Activated CD4-positive, alpha-beta memory T cell treated with anti-CD3 and anti-CD28 coated beads for 36 hours (primary cell): ENCODE results near the gene RFX1. TPM values are rescaled to one million over a fixed set of nuclear protein-coding genes. Genes with fewer than 3 reads are reported as not detected.
A peak's percentile ranks its signal among the peaks of the same experiment; 100 is the strongest.

Experiments
- CTCF ChIA-PET: fragments of 350-600 bp; sonication (Branson Sonifier 250); formaldehyde crosslinking; loops from one replicate; lab custom pipeline; 2021; ENCODE audit warnings: antibody characterized with exemption, inconsistent platforms; lab: Charles Lee
- POLR2A ChIA-PET: fragments of 350-600 bp; sonication (Branson Sonifier 250); formaldehyde crosslinking; loops from one replicate; lab custom pipeline; 2021; ENCODE audit warnings: antibody characterized with exemption; lab: Charles Lee
- DNase-seq: peaks from one replicate; pipeline ENCODE4 v3.0.0-alpha.2; 2020
- H3K27ac Mint-ChIP-seq: one replicate; pipeline ENCODE4 v1.8.0; 2021; ENCODE audit warnings: mixed read lengths
- H3K27me3 Mint-ChIP-seq: one replicate; pipeline ENCODE4 v1.8.0; 2021; ENCODE audit warnings: mixed read lengths
- H3K36me3 Mint-ChIP-seq: one replicate; pipeline ENCODE4 v1.8.0; 2021; ENCODE audit warnings: mixed read lengths
- H3K4me1 Mint-ChIP-seq: one replicate; pipeline ENCODE4 v1.8.0; 2021; ENCODE audit warnings: low read depth, mixed read lengths
- H3K4me3 Mint-ChIP-seq: one replicate; pipeline ENCODE4 v1.8.0; 2021; ENCODE audit warnings: mild to moderate bottlenecking, mixed read lengths
- H3K9me3 Mint-ChIP-seq: one replicate; pipeline ENCODE4 v1.8.0; 2021; ENCODE audit warnings: mixed read lengths
- intact Hi-C: fragments of 100-400 bp; cut with micrococcal nuclease; formaldehyde crosslinking; loops from one replicate; pipeline ENCODE4 v1.15.1; 2023
- total RNA-seq, 2 experiments: library from RNA; stranded (reverse); gene quantifications; one replicate each; pipeline ENCODE4 v1.2.3, GENCODE V29; 2021

Gene RFX1
- total RNA-seq, 2 experiments from 2014 or later, result 14.4 to 15.2 TPM

- peaks cover 49% of the 10 kb centered on the region for H3K4me1 Mint-ChIP-seq
- peaks cover 10% of the 10 kb centered on the region for H3K36me3 Mint-ChIP-seq
- no peak overlapping the region for H3K4me3 Mint-ChIP-seq
- no peaks in the 10 kb centered on the region for H3K9me3 Mint-ChIP-seq
- DNase-seq, result no peak
- peak overlapping the region; percentile 59 for H3K27ac Mint-ChIP-seq
- POLR2A ChIA-PET, result interaction anchor here (2.3 kb wide), 1 partner anchor 13 kb away, joined by 6 read pairs; no protein-coding TSS in a partner anchor
- intact Hi-C loops, result loop anchor here (10.0 kb wide), 1 partner anchor 99 kb away; no protein-coding TSS in a partner anchor
- CTCF ChIA-PET, result interaction anchor here (1.3 kb wide), 1 partner anchor 364 kb away, joined by 3 read pairs; no protein-coding TSS in a partner anchor
- H3K27me3 Mint-ChIP-seq, result no peaks in the 10 kb centered on the region
These were observed 21.9 kb downstream of the RFX1 start for GRCh38 chr19:13984186-13984585.

GRCh38 chr19:13983213-13983889 is 22.8 kb downstream of the RFX1 start:
- ChIA-PET CTCF (no interaction called here), POLR2A (no interaction called here)
- Mint-ChIP-seq H3K27me3 (no peaks in the 10 kb centered on the region), H3K4me1 (peaks cover 43% of the 10 kb centered on the region), H3K4me3 (no peak overlapping the region), H3K36me3 (peaks cover 4% of the 10 kb centered on the region), H3K27ac (peak overlapping the region; percentile 51), H3K9me3 (no peaks in the 10 kb centered on the region)
- DNase-seq, result no peak
- intact Hi-C loops, result loop anchor here (10.0 kb wide), 1 partner anchor 99 kb away; no protein-coding TSS in a partner anchor

- H3K27me3 Mint-ChIP-seq, result no peaks in the 10 kb centered on the region
- H3K4me3 Mint-ChIP-seq, result no peak overlapping the region
- H3K36me3 Mint-ChIP-seq, result peaks cover 3% of the 10 kb centered on the region
- H3K9me3 Mint-ChIP-seq, result no peaks in the 10 kb centered on the region
- no peak for DNase-seq
- intact Hi-C loops, result loop anchor here (10.0 kb wide), 1 partner anchor 98 kb away; no protein-coding TSS in a partner anchor
- peak overlapping the region; percentile 51 for H3K27ac Mint-ChIP-seq
- ChIA-PET POLR2A (no interaction called here), CTCF (no interaction called here)
- peaks cover 37% of the 10 kb centered on the region for H3K4me1 Mint-ChIP-seq
These were observed 23.3 kb downstream of the RFX1 start for GRCh38 chr19:13982773-13983172.

- Mint-ChIP-seq H3K36me3 (peaks cover 3% of the 10 kb centered on the region), H3K4me1 (peaks cover 30% of the 10 kb centered on the region), H3K4me3 (no peak overlapping the region), H3K27me3 (no peaks in the 10 kb centered on the region), H3K27ac (no peak overlapping the region), H3K9me3 (no peaks in the 10 kb centered on the region)
- ChIA-PET CTCF (no interaction called here), POLR2A (no interaction called here)
- DNase-seq, result no peak
- intact Hi-C loops, result loop anchor here (10.0 kb wide), 1 partner anchor 97 kb away; no protein-coding TSS in a partner anchor
These were observed 24.1 kb downstream of the RFX1 start for GRCh38 chr19:13981988-13982501.

GRCh38 chr19:13981467-13981866 is 24.7 kb downstream of the RFX1 start:
- no peaks in the 10 kb centered on the region for H3K27me3 Mint-ChIP-seq
- H3K36me3 Mint-ChIP-seq, result peaks cover 4% of the 10 kb centered on the region
- intact Hi-C loops, result loop anchor here (10.0 kb wide), 1 partner anchor 97 kb away; no protein-coding TSS in a partner anchor
- peaks cover 27% of the 10 kb centered on the region for H3K4me1 Mint-ChIP-seq
- H3K27ac Mint-ChIP-seq, result no peak overlapping the region
- ChIA-PET CTCF (no interaction called here), POLR2A (interaction anchor here (0.7 kb wide), 1 partner anchor 29 kb away, joined by 3 read pairs; the partner anchor contains the start of gene DCAF15)
- H3K4me3 Mint-ChIP-seq, result no peak overlapping the region
- DNase-seq, result no peak
- H3K9me3 Mint-ChIP-seq, result no peaks in the 10 kb centered on the region

- intact Hi-C loops, result loop anchor here (10.0 kb wide), 1 partner anchor 96 kb away; no protein-coding TSS in a partner anchor
- Mint-ChIP-seq H3K27me3 (no peaks in the 10 kb centered on the region), H3K4me3 (no peak overlapping the region), H3K9me3 (no peaks in the 10 kb centered on the region), H3K27ac (no peak overlapping the region), H3K36me3 (peaks cover 6% of the 10 kb centered on the region), H3K4me1 (peaks cover 23% of the 10 kb centered on the region)
- ChIA-PET POLR2A (interaction anchor here (0.7 kb wide), 1 partner anchor 28 kb away, joined by 3 read pairs; the partner anchor contains the start of gene DCAF15), CTCF (interaction anchor here (1.1 kb wide), 1 partner anchor 67 kb away, joined by 3 read pairs; no protein-coding TSS in a partner anchor)
- DNase-seq, result no peak
These were observed 25.1 kb downstream of the RFX1 start for GRCh38 chr19:13981021-13981420.

GRCh38 chr19:13980340-13980739 is 25.8 kb downstream of the RFX1 start:
- Mint-ChIP-seq H3K27ac (no peak overlapping the region), H3K9me3 (no peaks in the 10 kb centered on the region), H3K4me1 (peaks cover 16% of the 10 kb centered on the region), H3K4me3 (no peak overlapping the region), H3K27me3 (no peaks in the 10 kb centered on the region), H3K36me3 (peaks cover 6% of the 10 kb centered on the region)
- CTCF ChIA-PET, result interaction anchor here (1.1 kb wide), 1 partner anchor 68 kb away, joined by 3 read pairs; no protein-coding TSS in a partner anchor
- DNase-seq, result no peak
- intact Hi-C loops, result loop anchor here (10.0 kb wide), 1 partner anchor 96 kb away; no protein-coding TSS in a partner anchor
- POLR2A ChIA-PET, result no interaction called here

GRCh38 chr19:13979686-13980085 is 26.4 kb downstream of the RFX1 start:
- H3K4me3 Mint-ChIP-seq, result no peak overlapping the region
- H3K9me3 Mint-ChIP-seq, result no peaks in the 10 kb centered on the region
- intact Hi-C loops, result loop anchor here (10.0 kb wide), 1 partner anchor 95 kb away; no protein-coding TSS in a partner anchor
- DNase-seq, result no peak
- no peaks in the 10 kb centered on the region for H3K27me3 Mint-ChIP-seq
- POLR2A ChIA-PET, result no interaction called here
- CTCF ChIA-PET, result interaction anchor here (1.2 kb wide), 1 partner anchor 79 kb away, joined by 4 read pairs; no protein-coding TSS in a partner anchor
- peaks cover 11% of the 10 kb centered on the region for H3K4me1 Mint-ChIP-seq
- H3K27ac Mint-ChIP-seq, result no peak overlapping the region
- H3K36me3 Mint-ChIP-seq, result peaks cover 6% of the 10 kb centered on the region

- ChIA-PET POLR2A (no interaction called here), CTCF (interaction anchor here (1.2 kb wide), 1 partner anchor 80 kb away, joined by 4 read pairs; no protein-coding TSS in a partner anchor)
- DNase-seq, result no peak
- intact Hi-C loops, result no loop called here
- Mint-ChIP-seq H3K27me3 (no peaks in the 10 kb centered on the region), H3K4me1 (peaks cover 11% of the 10 kb centered on the region), H3K27ac (no peak overlapping the region), H3K9me3 (no peaks in the 10 kb centered on the region), H3K4me3 (no peak overlapping the region), H3K36me3 (peaks cover 8% of the 10 kb centered on the region)
These were observed 26.9 kb downstream of the RFX1 start for GRCh38 chr19:13979244-13979615.

GRCh38 chr19:13978351-13979243 is 27.5 kb downstream of the RFX1 start:
- Mint-ChIP-seq H3K36me3 (peaks cover 8% of the 10 kb centered on the region), H3K4me3 (no peak overlapping the region), H3K4me1 (peaks cover 12% of the 10 kb centered on the region), H3K27me3 (no peaks in the 10 kb centered on the region), H3K27ac (no peak overlapping the region), H3K9me3 (no peaks in the 10 kb centered on the region)
- peak; percentile 29 for DNase-seq
- intact Hi-C loops, result no loop called here
- CTCF ChIA-PET, result interaction anchor here (1.2 kb wide), 1 partner anchor 80 kb away, joined by 4 read pairs; no protein-coding TSS in a partner anchor
- POLR2A ChIA-PET, result interaction anchor here (1.5 to 1.6 kb wide), 2 partner anchors 28 to 53 kb away, joined by 4 to 5 read pairs; partner anchors contain the start of genes IL27RA and RFX1

- peaks cover 10% of the 10 kb centered on the region for H3K4me1 Mint-ChIP-seq
- H3K36me3 Mint-ChIP-seq, result peaks cover 8% of the 10 kb centered on the region
- H3K27ac Mint-ChIP-seq, result no peak overlapping the region
- H3K4me3 Mint-ChIP-seq, result no peak overlapping the region
- no peaks in the 10 kb centered on the region for H3K27me3 Mint-ChIP-seq
- ChIA-PET CTCF (no interaction called here), POLR2A (interaction anchor here (1.5 to 1.6 kb wide), 2 partner anchors 29 to 54 kb away, joined by 4 to 5 read pairs; partner anchors contain the start of genes IL27RA and RFX1)
- DNase-seq, result no peak
- intact Hi-C loops, result no loop called here
- no peaks in the 10 kb centered on the region for H3K9me3 Mint-ChIP-seq
These were observed 28.3 kb downstream of the RFX1 start for GRCh38 chr19:13977803-13978202.
